A549 (cell line): Measurements from ENCODE around the gene APOL5.

ENCODE experiments used
- RCOR1 ChIP-seq: fragments of 150-350 bp; IDR thresholded peaks from 2 replicates; pipeline ENCODE4 v1.6.1; 2014; ENCODE audit warnings: antibody characterized with exemption, low read length, low read depth
- ZSCAN20 ChIP-seq: fragments of 250-450 bp; sonication (Bioruptor Pico); IDR thresholded peaks from 2 replicates; pipeline ENCODE4 v1.8.0; 2022; ENCODE audit warnings: mild to moderate bottlenecking, moderate library complexity

DNA sequence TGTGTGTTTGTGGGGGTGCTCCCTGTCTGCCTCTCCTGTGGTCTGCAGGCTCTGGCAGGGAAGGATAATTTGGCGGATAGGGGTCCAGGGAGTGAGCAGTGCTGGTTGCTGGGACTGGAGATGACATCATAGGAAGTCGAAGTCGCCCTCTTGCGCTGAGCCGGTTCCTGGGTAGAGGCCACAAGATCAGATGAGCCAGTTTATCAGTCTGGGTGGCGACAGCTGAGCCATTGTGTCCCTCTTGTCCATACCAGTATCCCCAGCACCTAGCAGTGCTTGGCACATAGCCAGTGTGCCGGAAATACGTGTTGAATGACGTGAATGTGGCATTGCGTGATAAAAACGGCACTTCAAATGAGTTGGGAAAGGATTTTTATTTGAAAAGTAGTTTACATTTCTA is 9.8 kb downstream of the APOL5 start:
- TF ChIP-seq RCOR1 (no peak), ZSCAN20 (CRISPR knock-in tag) (no peak)
